T47D (cell line): ENCODE data around the gene MYL5.
"Not testable (repeated sequence)": the region's sequence is repeated elsewhere in the genome, so short reads cannot be mapped to it uniquely, and the experiment has no call there.

Experiments
- DNase-seq, 2 experiments: peaks; one replicate each; pipeline versions ENCODE4 v3.0.0 to v3.0.0-alpha.2; 2011 to 2012; ENCODE audit warnings: low read depth in 1 of 2, low spot score in 1 of 2
- JUND ChIP-seq: IDR thresholded peaks from 2 replicates; pipeline ENCODE4 v1.6.1; 2012; ENCODE audit warnings: low read depth
- in situ Hi-C: cut with HindIII; loops from 2 replicates; pipeline ENCODE4 v1.10.0; 2016; ENCODE audit warnings: low sequenced_read_pairs, low pct_unique_long_range_greater_than_20kb

MYL5 gene

GRCh38 chr4:721261-722168 is 47.2 kb downstream of the MYL5 start:
- in situ Hi-C loops: no loop called here
- TF ChIP-seq JUND: no peak
- DNase-seq: no peak

- no peak for DNase-seq
- in situ Hi-C loops: no loop called here
- TF ChIP-seq JUND: no peak
Measured at GRCh38 chr4:722169-722725, 47.9 kb downstream of the MYL5 start.

- TF ChIP-seq JUND: no peak
- in situ Hi-C loops: no loop called here
- no peak for DNase-seq
Measured at GRCh38 chr4:722851-723360, 48.6 kb downstream of the MYL5 start.

- DNase-seq: no peak
- TF ChIP-seq JUND: no peak
- in situ Hi-C loops: no loop called here
Measured at GRCh38 chr4:723751-724530, 49.6 kb downstream of the MYL5 start.

GRCh38 chr4:725391-726234 is 51.3 kb downstream of the MYL5 start:
- no peak for DNase-seq
- in situ Hi-C loops: no loop called here
- TF ChIP-seq JUND: no peak

- no peak for TF ChIP-seq JUND
- DNase-seq: no peak
- in situ Hi-C loops: no loop called here
Measured at GRCh38 chr4:726235-726787, 52.0 kb downstream of the MYL5 start.

GRCh38 chr4:726838-727237 is 52.5 kb downstream of the MYL5 start:
- in situ Hi-C loops: no loop called here

GRCh38 chr4:727576-727975 is 53.2 kb downstream of the MYL5 start:
- TF ChIP-seq JUND: no peak
- in situ Hi-C loops: no loop called here
- no peak for DNase-seq

More at GRCh38 chr4:726838-727237, 52.5 kb downstream of the MYL5 start:
- TF ChIP-seq JUND: no peak
- DNase-seq: no peak

GRCh38 chr4:729336-730315 is 55.3 kb downstream of the MYL5 start:
- no peak for TF ChIP-seq JUND
- DNase-seq: no peak
- in situ Hi-C loops: no loop called here

GRCh38 chr4:730511-730910 is 56.2 kb downstream of the MYL5 start:
- no peak for DNase-seq
- in situ Hi-C loops: no loop called here
- TF ChIP-seq JUND: no peak

GRCh38 chr4:730946-731904 is 56.9 kb downstream of the MYL5 start:
- in situ Hi-C loops, DNase-seq: not testable (repeated sequence)
